ENCODE data around the gene MBLAC2. TPM values are rescaled to one million over a fixed set of nuclear protein-coding genes. Genes with fewer than 3 reads are reported as not detected.

MBLAC2 gene
- 1 to 10 TPM; 3.0 to 5.3 (median 4.7) TPM for total RNA-seq

DNA sequence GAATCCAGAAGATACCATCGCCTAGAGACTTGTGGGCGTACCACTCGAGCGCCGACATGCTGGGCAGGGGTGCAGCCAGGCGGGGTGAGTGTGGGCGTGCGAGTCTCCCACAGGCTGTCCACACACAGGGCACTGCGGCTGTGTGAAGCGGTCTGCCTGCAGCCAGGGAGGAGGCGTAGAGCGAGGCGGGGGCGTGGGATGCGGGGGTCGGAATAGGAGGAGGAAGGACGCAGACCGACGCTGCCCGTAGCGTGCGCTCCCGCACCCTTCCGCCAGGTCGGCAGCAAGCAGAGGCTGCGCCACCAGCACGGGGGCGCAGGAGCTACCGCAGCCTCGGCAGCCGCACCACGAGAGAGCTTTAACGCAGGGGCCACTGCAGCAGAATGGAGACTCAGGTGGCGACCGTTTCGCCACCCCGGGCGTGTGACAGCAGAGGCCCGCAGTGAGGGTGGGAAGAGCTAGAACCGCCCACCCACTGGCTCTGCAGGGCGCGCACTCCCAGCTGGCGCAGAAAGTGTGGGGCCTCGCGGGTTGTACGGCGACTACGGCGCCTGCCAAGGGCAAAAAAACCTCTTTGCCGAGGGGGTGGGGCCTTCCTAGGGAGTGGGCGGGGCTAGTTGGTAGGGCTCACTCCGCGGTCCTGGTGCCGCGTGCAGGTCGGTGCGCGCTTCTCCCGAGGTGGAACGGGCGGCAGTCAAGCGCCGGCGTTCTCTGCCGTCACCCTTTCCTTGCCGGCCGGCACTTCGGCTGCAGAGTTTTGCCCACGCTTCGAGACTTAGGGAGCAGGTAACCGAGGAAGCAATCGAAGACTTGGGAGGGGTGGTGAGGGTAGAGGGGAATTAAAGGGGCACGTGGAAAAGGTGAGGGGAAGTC, at the start of gene MBLAC2, which contains the start of gene POLR3G:
Gene MBLAC2, minus strand, starts transcription at position 537 of the 873 bp plus-strand sequence. Its CDS starts 479 bp downstream, at position 58.
Gene POLR3G, plus strand, starts transcription at position 630 of the 873 bp plus-strand sequence. CDS start 10,704 bp downstream, outside the sequence.
- TF ChIP-seq, protein P1, sequence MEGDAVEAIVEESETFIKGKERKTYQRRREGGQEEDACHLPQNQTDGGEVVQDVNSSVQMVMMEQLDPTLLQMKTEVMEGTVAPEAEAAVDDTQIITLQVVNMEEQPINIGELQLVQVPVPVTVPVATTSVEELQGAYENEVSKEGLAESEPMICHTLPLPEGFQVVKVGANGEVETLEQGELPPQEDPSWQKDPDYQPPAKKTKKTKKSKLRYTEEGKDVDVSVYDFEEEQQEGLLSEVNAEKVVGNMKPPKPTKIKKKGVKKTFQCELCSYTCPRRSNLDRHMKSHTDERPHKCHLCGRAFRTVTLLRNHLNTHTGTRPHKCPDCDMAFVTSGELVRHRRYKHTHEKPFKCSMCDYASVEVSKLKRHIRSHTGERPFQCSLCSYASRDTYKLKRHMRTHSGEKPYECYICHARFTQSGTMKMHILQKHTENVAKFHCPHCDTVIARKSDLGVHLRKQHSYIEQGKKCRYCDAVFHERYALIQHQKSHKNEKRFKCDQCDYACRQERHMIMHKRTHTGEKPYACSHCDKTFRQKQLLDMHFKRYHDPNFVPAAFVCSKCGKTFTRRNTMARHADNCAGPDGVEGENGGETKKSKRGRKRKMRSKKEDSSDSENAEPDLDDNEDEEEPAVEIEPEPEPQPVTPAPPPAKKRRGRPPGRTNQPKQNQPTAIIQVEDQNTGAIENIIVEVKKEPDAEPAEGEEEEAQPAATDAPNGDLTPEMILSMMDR (IDR thresholded peaks at IDR 0.05; ENCODE audit: low read depth): no peak

DNA sequence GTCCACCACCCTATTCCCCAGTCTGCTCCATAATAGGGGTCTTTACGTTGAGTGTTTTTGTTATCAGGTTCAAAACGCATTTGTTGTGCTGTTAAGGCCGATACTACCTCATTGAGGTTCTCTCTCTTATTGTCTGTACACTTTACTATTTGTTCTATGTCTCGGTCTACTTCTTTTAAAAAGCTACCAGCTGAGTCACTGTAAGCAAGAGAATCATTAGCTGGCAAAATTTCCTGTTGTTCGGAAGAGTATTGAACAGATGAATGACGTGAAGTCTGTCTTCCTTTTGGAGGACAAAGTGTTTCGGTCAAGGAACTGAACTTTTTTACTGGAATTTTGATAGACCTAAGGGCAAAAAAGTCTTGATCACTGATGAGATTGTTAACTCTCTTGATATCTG, 44.5 kb upstream of the MBLAC2 start:
- TF ChIP-seq, protein P1 (IDR thresholded peaks at IDR 0.05; ENCODE audit: low read depth): no peak

DNA sequence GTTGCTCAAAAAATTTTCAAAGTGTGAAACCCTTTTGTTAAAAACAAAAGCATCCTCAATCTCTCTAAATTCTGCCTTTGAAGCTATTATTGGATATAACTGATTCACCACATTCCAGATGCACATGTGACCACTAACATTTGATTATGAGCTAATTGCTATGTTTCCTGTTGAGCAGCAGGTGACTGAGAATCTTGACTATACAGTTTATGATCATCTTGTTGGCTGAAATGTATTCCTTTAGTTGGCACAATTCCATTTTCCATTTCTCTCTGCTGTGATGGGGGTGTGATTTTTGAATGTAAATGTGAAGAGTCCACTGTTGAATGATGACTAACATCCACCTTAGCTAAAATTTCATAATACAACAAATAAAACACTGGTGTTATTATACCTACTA, 44.1 kb upstream of the MBLAC2 start:
- TF ChIP-seq, protein P1 (IDR thresholded peaks at IDR 0.05; ENCODE audit: low read depth): no peak

DNA sequence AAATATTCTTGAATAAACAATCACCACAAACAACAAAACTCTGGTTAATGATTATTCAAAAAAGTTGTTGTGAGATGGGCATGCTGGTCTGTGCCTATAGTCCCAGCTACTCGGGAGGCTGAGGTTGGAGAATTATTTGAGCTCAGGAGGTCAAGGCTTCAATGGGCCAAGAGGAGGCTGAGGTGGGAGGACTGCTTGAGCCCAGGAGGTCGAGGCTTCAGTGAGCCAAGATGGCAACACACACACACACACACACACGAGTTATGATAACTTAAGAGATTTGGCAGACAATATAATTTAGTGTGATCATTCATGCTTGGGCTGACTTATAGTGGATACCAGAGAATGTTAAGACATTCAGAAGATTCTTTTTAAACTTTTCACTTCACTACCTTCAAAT, 39.9 kb upstream of the MBLAC2 start:
- TF ChIP-seq, protein P1 (IDR thresholded peaks at IDR 0.05; ENCODE audit: low read depth): no peak

DNA sequence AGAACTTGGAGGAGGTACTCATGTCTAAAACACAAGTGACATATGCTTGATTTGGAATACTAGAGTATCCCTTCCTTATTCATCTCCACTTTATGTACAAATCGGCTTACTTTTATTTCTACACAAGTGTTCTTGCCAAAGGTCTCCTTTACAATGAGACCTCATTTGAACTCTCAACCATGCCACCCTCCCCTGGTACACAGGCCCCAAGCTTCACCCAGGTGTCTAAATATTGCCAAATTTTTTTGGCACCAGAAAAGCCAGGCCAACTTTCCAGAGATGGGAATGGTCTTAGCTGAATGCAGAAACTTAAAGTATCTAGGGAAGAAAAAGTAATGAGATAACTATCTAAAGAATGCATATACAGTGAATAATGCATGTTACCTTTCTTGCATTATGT, 35.9 kb upstream of the MBLAC2 start:
- TF ChIP-seq, protein P1 (IDR thresholded peaks at IDR 0.05; ENCODE audit: low read depth): no peak

DNA sequence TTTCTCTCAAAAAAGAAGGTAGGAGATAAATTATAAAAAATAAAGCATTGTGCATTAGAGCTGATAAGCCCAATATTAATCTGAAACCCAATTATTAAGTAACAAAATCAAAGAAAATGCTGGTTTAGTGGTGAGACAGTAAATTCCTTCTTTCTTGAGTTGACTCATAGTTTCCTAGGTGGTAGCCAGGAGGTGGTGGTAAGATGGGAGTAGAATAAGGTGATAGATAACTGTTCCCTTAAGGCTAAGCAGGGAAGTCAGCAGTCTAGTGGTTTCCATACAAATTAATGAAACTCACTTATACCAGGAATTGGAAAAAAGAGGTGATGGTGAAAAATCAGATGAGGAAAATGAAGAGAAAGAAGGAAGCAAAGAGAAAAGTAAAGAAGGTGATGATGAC, 31.6 kb upstream of the MBLAC2 start:
- TF ChIP-seq, protein P1 (IDR thresholded peaks at IDR 0.05; ENCODE audit: low read depth): no peak

DNA sequence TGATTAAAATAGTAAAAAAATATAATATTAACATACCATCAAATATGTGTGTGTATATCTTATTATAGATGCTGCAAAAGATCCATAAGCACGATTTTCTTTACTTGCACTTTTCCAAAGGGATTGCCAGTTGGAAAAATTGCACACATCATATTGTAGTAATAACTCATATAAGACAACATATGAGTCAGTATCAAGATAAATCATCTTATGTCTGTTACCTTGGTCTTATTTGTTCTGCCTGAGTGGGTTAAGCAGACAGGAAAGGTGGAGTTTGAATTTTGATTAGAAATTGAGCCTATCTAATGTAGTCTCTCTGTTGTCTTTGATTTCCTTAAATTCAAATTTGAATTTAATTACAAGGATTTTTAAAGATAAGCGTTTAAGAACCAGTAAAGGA, 30.2 kb upstream of the MBLAC2 start:
- TF ChIP-seq, protein P1 (IDR thresholded peaks at IDR 0.05; ENCODE audit: low read depth): no peak

Measured in subcutaneous adipose tissue (tissue), 4 donors.